Measurements from ENCODE around the gene NKX6-2.
"Not testable (repeated sequence)": the region's sequence is repeated elsewhere in the genome, so short reads cannot be mapped to it uniquely, and the experiment has no call there.

The NKX6-2 gene

DNA sequence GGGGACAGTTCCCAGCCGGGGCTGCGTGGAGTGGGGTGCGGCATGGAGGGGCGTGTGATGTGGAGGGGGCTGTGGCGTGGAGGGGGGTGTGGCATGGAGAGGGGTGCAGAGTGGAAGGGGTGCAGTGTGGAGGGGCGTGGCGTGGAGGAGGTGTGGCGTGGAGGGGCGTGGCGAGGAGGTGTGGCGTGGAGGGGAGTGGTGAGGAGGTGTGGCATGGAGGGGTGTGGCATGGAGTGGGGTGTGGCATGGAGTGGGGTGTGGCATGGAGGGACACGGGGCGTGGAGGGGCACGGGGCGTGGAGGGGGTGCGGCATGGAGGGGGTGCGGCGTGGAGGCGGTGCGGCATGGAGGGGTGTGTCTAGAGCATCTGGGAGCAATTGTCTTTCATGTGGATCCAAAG, 33.6 kb downstream of the NKX6-2 start:
- FAIRE-seq, result no peak

DNA sequence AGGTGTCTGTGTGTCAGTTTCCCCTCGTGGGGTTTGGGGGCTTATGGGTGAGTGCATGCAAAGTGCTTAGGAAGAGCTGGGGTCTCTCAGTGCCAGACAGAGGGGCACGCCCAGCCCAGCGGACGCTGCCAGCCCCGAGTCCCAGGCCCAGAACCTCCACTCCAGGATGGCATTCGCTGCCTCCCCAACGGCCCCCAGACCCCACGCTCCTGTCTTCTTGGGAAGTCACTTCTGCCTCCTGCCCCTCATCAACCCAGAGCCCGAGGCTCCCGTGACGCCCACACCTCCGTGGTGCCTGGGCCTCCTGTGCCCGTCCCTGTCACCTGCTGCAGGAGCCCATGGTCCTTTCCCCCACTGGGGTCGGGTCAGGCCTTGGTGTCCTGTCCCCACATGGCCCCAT, 35.0 kb downstream of the NKX6-2 start:
- FAIRE-seq, result no peak

GRCh38 chr10:132749371-132749795, 36.6 kb downstream of the NKX6-2 start:
- no peak for FAIRE-seq

- no peak for FAIRE-seq
Observed at GRCh38 chr10:132748545-132749370, 37.2 kb downstream of the NKX6-2 start.

DNA sequence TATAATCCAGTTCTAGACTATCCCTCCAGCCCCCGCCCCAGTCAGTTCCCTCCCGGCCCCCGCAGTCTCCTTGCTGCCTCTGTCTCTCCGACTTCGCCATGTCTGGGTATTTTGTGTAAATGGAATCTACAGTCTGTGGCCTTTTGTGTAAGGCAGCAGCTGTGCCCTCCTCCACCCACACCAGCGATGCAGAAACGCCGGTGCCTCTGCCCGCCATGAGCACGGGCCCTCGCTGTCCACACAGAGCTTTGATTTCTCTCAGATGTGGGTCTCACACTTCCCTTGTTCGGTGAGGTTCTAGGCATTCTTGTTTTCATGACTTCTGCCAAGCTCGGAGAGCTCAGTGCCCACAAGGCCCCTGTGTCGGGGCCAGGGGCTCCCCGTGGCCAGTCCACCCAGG, 37.8 kb downstream of the NKX6-2 start:
- FAIRE-seq, result no peak

- FAIRE-seq, result no peak
Observed at GRCh38 chr10:132746801-132747625, 38.9 kb downstream of the NKX6-2 start.

- FAIRE-seq, result no peak
Observed at GRCh38 chr10:132746386-132746785, 39.6 kb downstream of the NKX6-2 start.

- no peak for FAIRE-seq
Observed at GRCh38 chr10:132745971-132746370, 40.0 kb downstream of the NKX6-2 start.

DNA sequence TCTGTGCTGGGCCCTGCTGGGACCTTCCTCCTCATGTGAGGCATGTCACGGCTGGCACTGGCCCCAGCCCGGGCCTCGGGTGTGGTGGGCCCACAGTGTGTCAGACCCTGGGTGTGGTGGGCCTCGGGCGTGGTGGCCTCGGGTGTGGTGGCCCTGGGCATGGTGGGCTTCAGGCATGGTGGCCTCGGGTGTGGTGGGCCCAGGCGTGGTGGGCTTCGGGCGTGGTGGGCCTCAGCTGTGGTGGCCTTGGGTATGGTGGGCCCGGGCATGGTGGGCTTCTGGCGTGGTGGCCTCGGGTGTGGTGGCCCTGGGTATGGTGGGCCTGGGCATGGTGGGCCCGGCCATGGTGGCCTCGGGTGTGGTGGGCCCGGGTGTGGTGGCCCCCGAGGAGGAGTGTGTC, 40.4 kb downstream of the NKX6-2 start:
- FAIRE-seq, result no peak

- FAIRE-seq, result no peak
Observed at GRCh38 chr10:132744839-132745238, 41.1 kb downstream of the NKX6-2 start.

- no peak for FAIRE-seq
Observed at GRCh38 chr10:132743925-132744490, 41.9 kb downstream of the NKX6-2 start.

GRCh38 chr10:132743196-132743924, 42.6 kb downstream of the NKX6-2 start:
- not testable (repeated sequence) for FAIRE-seq

GRCh38 chr10:132742837-132743194, 43.1 kb downstream of the NKX6-2 start:
- FAIRE-seq, result no peak

- FAIRE-seq, result no peak
Observed at GRCh38 chr10:132742167-132742836, 43.6 kb downstream of the NKX6-2 start.

DNA sequence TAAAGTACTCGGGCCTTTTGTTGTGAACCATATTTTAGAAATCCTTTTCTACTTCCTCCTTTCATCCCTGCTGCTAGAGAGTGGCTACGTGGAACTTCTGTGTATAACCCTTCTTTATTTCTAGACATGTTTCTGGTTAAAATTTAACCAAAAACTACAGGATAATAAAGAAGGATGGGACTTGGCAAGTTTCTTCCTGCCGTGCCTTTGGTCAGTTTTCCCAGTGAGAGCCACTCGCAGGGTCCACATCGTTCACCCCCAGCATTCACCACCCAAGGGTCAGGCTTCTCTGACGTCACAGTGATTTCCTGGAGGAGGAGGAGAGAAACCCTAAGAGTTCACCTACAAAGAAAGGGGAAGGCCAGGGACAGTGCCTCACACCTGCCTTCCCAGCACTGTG, 45.4 kb downstream of the NKX6-2 start:
- no peak for FAIRE-seq

- FAIRE-seq, result no peak
Observed at GRCh38 chr10:132739225-132739613, 46.7 kb downstream of the NKX6-2 start.

DNA sequence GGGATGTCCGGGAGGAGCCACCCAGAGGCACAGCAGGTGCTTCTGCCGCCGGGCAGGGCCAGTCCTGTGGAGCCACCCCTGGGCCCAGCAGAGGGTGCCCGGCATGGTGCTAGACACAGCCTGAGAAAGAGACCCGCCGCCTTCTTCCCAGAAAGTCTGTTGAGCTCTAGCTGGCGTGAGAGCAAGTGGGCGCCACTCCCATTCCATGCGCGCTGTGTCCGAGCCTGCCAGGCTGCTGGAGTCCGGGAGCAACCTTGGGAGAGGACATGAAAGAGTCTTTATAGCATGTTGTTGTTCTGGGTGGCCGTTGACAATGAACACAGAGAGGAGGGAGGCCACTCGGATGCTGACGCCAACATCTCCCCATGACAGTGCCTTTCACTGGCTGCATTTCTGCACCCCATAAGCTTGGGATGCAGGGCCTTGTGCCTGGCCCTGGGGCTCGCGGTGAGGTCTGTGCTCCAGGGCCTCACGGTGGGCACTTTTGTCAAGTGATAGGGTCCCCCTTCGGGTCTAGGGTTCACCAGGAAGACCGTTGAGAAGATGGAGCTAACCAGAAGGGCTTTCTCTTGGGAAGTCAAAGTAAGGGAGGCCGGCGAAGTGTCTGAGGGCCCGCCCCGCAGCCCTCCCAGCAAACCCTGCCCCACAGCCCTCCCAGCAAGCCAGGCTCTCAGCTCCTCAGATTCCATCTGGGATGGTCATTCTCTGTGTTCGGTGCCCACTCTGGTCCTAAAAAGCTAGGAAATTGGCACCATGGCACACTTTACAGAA, 47.3 kb downstream of the NKX6-2 start:
- no peak for FAIRE-seq

DNA sequence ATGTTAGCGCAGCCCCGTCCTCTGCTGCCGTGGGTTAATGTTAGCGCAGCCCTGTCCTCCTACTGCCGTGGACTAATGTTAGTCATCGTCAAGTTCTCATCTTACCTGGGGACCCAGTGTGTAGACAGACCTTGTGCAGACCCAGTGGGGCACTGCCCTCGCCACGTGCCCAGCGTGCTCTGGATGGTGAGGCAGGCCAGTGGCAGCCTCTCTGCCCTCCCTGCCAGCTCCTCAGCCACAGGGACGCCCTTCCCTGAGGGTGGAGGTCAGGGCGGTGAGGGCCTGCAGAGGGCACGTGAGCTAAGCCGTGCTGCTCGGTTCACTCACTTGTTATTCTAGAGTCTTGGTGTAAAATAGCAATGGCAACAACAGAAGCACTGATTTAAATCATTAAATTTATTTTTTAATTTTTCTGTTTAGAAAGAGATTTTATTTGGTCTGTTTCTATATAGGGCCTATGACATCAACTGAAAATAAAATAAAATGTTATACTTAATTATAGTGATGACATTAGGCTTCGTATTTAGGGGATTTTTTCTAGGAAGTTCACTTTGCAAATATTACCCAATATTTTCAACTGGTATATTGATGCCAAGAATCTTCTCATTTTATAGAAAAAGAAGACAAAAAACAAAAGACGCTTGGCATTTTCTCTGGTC, 48.4 kb downstream of the NKX6-2 start:
- peak; percentile 11 for FAIRE-seq

DNA sequence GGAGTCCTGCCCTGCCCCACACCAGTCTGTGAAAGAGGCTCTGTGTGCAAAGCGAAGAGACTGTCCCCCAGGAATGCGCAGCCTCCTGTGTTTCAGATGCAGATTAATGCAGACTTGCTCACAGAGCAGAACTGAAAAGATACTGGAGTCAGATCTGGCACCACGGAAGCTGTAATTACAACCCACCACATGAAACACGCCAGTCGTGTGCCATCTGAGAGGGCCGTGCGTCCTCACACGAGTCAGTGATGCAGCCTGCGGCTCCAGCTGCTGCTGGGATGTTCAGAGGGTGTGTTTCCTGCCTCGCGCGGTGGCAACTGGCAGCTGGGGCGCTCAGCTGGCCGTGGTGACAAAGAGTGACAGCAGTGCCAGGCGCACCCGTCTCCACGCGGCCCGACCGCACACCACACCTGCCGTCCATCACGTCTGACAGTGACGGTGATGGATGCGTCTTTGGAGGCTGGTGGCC, 50.0 kb downstream of the NKX6-2 start:
- no peak for FAIRE-seq

GRCh38 chr10:132735341-132735775, 50.6 kb downstream of the NKX6-2 start:
- no peak for FAIRE-seq

- FAIRE-seq, result no peak
Observed at GRCh38 chr10:132733926-132734325, 52.0 kb downstream of the NKX6-2 start.
